C4-2B (cell line): ENCODE results near the gene ZNF691.
"Not testable (repeated sequence)": the region's sequence is repeated elsewhere in the genome, so short reads cannot be mapped to it uniquely, and the experiment has no call there.

Experiments
- ZFX ChIP-seq: fragments of 450-650 bp; IDR thresholded peaks from 2 replicates; pipeline ENCODE4 v1.6.1; 2017
- TF ChIP-seq, protein P1 (sequence below): fragments of 450-650 bp; conservative IDR thresholded peaks from 2 replicates; pipeline ENCODE4 v1.5.1; 2017; ENCODE audit warnings: mild to moderate bottlenecking

DNA sequence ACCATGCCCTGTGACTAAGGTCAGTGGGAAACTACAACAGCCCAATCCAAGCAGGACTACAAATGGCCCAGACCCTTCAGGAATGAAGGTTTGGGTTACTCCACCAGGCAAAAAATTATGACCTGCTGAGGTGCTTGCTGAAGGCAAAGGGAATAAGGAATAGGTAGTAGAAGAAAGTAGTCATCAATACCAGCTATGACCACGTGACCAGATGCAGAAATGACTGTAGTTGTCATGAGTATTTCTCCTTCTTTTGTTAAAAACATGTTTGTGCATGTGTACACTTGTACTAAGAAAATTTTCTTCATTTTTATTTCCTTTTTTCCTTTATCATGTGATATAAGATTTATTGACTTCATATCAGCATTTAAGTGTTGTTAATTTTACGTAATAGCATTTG is 22.8 kb downstream of the ZNF691 start:
- TF ChIP-seq, protein P1, sequence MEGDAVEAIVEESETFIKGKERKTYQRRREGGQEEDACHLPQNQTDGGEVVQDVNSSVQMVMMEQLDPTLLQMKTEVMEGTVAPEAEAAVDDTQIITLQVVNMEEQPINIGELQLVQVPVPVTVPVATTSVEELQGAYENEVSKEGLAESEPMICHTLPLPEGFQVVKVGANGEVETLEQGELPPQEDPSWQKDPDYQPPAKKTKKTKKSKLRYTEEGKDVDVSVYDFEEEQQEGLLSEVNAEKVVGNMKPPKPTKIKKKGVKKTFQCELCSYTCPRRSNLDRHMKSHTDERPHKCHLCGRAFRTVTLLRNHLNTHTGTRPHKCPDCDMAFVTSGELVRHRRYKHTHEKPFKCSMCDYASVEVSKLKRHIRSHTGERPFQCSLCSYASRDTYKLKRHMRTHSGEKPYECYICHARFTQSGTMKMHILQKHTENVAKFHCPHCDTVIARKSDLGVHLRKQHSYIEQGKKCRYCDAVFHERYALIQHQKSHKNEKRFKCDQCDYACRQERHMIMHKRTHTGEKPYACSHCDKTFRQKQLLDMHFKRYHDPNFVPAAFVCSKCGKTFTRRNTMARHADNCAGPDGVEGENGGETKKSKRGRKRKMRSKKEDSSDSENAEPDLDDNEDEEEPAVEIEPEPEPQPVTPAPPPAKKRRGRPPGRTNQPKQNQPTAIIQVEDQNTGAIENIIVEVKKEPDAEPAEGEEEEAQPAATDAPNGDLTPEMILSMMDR: not testable (repeated sequence)
- TF ChIP-seq ZFX: not testable (repeated sequence)
